ENCODE data around the gene DDR2.

DDR2 gene

GRCh38 chr1:162656266-162656665, 24.0 kb downstream of the DDR2 start:
- no peak overlapping the region for H3K27ac ChIP-seq (ENCODE audit: low read depth, low read length, severe bottlenecking)
- no peaks in the 10 kb centered on the region for H3K9me3 ChIP-seq (ENCODE audit: control insufficient read depth, low read length)
- no peak overlapping the region for H3K4me3 ChIP-seq (ENCODE audit: extremely low read depth, insufficient read depth, low read length, poor library complexity, severe bottlenecking)
- peaks cover 7% of the 10 kb centered on the region for H3K4me1 ChIP-seq (ENCODE audit: control insufficient read depth, insufficient read depth, low read length, poor library complexity, severe bottlenecking)
- H3K36me3 ChIP-seq (ENCODE audit: control insufficient read depth, insufficient read depth, low read length), result no peaks in the 10 kb centered on the region
- no CpG with 5 or more reads among the region's 1 CpG for WGBS, 2 experiments (ENCODE audit: insufficient coverage in 2 of 2)

DNA sequence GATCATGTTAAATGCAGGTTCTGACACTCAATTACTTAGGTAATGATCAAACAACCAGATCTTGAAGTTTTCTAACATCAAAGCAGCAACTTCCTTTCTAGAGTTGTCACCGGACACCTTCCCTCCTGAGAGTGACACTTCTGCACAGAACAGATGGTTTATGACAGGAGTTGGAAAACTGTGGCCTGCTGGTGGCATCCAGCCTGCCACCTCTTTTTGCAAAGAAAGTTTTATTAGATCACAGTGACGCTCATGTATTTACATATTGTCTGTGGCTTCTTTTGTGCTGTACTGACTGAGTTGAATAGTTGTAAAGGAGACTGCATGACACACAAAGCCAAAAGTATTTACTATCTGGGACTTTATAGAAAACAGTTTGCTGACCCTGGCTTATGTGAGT, 28.3 kb downstream of the DDR2 start:
- no peak overlapping the region for H3K27ac ChIP-seq (ENCODE audit: low read depth, low read length, severe bottlenecking)

DNA sequence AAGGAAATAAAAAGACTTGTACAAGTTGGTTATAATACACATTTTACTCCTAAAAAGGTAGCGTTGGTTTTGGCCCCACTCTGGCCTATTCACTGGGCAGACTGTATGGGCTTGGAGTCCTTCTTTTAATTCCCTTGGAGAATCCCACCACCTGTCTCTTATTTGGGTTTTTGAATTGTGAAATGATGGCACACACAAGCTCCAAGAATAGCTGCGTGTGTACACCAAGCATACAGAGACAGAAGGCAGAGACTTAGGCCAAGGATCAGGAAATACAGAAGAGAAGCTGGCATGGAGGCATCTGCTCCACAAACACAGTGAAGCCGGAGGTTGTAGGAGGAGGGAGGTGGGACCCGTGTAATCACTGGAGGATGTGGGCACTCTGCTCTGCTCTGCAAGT, 29.1 kb downstream of the DDR2 start:
- no peaks in the 10 kb centered on the region for H3K9me3 ChIP-seq (ENCODE audit: control insufficient read depth, low read length)
- peaks cover 5% of the 10 kb centered on the region for H3K4me1 ChIP-seq (ENCODE audit: control insufficient read depth, insufficient read depth, low read length, poor library complexity, severe bottlenecking)
- H3K4me3 ChIP-seq (ENCODE audit: extremely low read depth, insufficient read depth, low read length, poor library complexity, severe bottlenecking), result no peak overlapping the region
- H3K27ac ChIP-seq (ENCODE audit: low read depth, low read length, severe bottlenecking), result no peak overlapping the region
- no peaks in the 10 kb centered on the region for H3K36me3 ChIP-seq (ENCODE audit: control insufficient read depth, insufficient read depth, low read length)
- WGBS, 2 experiments (ENCODE audit: insufficient coverage in 2 of 2), result 100% methylated on average over 3 of the region's 4 CpGs

More for the DNA sequence above, 28.3 kb downstream of the DDR2 start:
- Histone ChIP-seq H3K9me3 (ENCODE audit: control insufficient read depth, low read length) (no peaks in the 10 kb centered on the region), H3K4me1 (ENCODE audit: control insufficient read depth, insufficient read depth, low read length, poor library complexity, severe bottlenecking) (peaks cover 11% of the 10 kb centered on the region), H3K36me3 (ENCODE audit: control insufficient read depth, insufficient read depth, low read length) (no peaks in the 10 kb centered on the region), H3K4me3 (ENCODE audit: extremely low read depth, insufficient read depth, low read length, poor library complexity, severe bottlenecking) (no peak overlapping the region)
- 60 to 100% methylated on average over 1 to 2 of the region's 2 CpGs for WGBS, 2 experiments (ENCODE audit: insufficient coverage in 2 of 2)

GRCh38 chr1:162662013-162662412, 29.7 kb downstream of the DDR2 start:
- Histone ChIP-seq H3K4me3 (ENCODE audit: extremely low read depth, insufficient read depth, low read length, poor library complexity, severe bottlenecking) (no peak overlapping the region), H3K27ac (ENCODE audit: low read depth, low read length, severe bottlenecking) (no peak overlapping the region), H3K4me1 (ENCODE audit: control insufficient read depth, insufficient read depth, low read length, poor library complexity, severe bottlenecking) (peaks cover 4% of the 10 kb centered on the region), H3K36me3 (ENCODE audit: control insufficient read depth, insufficient read depth, low read length) (no peaks in the 10 kb centered on the region), H3K9me3 (ENCODE audit: control insufficient read depth, low read length) (no peaks in the 10 kb centered on the region)

DNA sequence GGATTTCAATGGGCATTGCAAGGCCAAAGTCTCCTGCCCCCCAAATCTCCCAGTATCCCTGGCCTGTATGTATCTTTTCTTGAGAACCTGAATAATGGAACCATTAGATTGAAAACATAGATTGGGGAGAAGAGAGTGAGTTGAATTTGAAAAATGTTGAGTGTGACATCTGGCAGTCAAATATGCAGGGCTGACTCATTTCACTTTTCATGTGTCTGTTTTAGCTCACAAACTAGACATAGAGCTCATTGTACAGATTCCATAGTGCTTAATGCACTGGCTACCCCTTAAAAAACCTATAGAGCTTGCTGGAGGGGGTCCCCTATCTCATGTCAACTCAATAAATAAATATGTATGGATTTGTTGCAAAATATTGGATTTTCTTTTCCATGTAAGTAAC, 30.8 kb downstream of the DDR2 start:
- no peak overlapping the region for H3K4me3 ChIP-seq (ENCODE audit: extremely low read depth, insufficient read depth, low read length, poor library complexity, severe bottlenecking)
- H3K27ac ChIP-seq (ENCODE audit: low read depth, low read length, severe bottlenecking), result peak overlapping the region; percentile 99
- H3K36me3 ChIP-seq (ENCODE audit: control insufficient read depth, insufficient read depth, low read length), result no peaks in the 10 kb centered on the region
- H3K4me1 ChIP-seq (ENCODE audit: control insufficient read depth, insufficient read depth, low read length, poor library complexity, severe bottlenecking), result peaks cover 4% of the 10 kb centered on the region
- H3K9me3 ChIP-seq (ENCODE audit: control insufficient read depth, low read length), result no peaks in the 10 kb centered on the region

DNA sequence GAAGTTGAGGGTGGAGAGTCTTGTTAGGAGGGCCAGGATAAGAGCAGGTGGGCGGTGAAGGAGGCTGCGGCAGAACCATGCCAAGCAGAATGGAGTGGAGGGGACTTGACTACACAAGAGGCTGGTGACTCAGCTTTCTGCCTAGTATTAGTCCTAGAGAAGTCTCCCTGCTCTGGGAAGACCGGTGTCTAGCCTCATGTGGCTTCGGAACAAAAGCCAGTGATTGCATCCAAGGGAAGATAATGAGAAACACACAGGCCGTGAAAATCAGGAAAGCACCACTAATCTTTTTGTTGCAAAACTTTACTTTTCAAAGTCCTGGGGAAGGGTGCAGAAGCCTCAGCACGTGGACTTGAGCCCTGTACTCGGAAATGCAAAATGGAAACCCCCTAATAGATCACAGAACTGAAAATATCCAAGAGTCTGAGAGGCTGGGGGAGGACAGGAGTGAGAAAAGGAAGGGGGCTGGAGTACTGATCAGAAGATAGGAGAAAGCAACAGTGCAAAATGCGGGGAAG, 31.4 kb downstream of the DDR2 start:
- Histone ChIP-seq H3K36me3 (ENCODE audit: control insufficient read depth, insufficient read depth, low read length) (no peaks in the 10 kb centered on the region), H3K27ac (ENCODE audit: low read depth, low read length, severe bottlenecking) (peak overlapping the region; percentile 99)

DNA sequence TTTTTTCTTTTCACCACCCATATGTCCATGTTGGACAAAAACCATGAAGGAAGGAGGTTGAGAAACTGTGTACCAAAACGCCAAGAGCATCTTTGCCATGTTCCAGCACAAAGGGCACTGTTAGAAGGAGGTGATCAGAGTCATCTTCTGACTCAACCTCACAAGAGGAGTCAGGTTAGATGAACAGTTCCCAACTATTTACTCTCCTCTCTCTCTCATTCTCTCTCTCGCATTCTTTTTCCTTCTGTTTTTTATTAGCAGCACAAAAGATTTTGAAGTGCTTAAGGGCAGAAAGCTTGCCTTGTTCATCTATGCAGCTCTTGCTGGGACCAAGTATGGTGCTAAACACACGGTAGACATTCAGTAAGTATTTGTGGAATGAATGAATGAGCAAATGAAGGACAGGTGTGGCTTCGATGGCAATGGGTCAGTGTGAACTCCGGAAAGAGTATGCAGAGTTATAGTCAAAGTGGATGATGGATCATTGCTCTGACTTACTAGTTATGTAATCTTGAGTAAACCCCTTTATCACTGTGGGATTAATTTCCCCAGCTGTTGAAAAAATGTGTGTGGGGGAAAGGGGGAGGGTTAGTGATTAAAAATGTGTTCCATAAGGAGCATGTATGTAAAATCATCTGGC, 33.9 kb downstream of the DDR2 start:
- Histone ChIP-seq H3K27ac (ENCODE audit: low read depth, low read length, severe bottlenecking) (no peak overlapping the region), H3K4me3 (ENCODE audit: extremely low read depth, insufficient read depth, low read length, poor library complexity, severe bottlenecking) (no peak overlapping the region), H3K4me1 (ENCODE audit: control insufficient read depth, insufficient read depth, low read length, poor library complexity, severe bottlenecking) (peaks cover 4% of the 10 kb centered on the region), H3K9me3 (ENCODE audit: control insufficient read depth, low read length) (no peaks in the 10 kb centered on the region), H3K36me3 (ENCODE audit: control insufficient read depth, insufficient read depth, low read length) (no peaks in the 10 kb centered on the region)
- 96 to 98% methylated on average over 3 of the region's 5 CpGs for WGBS, 2 experiments (ENCODE audit: insufficient coverage in 2 of 2)

More for the DNA sequence above, 31.4 kb downstream of the DDR2 start:
- peaks cover 4% of the 10 kb centered on the region for H3K4me1 ChIP-seq (ENCODE audit: control insufficient read depth, insufficient read depth, low read length, poor library complexity, severe bottlenecking)
- no peak overlapping the region for H3K4me3 ChIP-seq (ENCODE audit: extremely low read depth, insufficient read depth, low read length, poor library complexity, severe bottlenecking)
- 69 to 70% methylated on average over 4 to 5 of the region's 8 CpGs for WGBS, 2 experiments (ENCODE audit: insufficient coverage in 2 of 2)
- no peaks in the 10 kb centered on the region for H3K9me3 ChIP-seq (ENCODE audit: control insufficient read depth, low read length)

DNA sequence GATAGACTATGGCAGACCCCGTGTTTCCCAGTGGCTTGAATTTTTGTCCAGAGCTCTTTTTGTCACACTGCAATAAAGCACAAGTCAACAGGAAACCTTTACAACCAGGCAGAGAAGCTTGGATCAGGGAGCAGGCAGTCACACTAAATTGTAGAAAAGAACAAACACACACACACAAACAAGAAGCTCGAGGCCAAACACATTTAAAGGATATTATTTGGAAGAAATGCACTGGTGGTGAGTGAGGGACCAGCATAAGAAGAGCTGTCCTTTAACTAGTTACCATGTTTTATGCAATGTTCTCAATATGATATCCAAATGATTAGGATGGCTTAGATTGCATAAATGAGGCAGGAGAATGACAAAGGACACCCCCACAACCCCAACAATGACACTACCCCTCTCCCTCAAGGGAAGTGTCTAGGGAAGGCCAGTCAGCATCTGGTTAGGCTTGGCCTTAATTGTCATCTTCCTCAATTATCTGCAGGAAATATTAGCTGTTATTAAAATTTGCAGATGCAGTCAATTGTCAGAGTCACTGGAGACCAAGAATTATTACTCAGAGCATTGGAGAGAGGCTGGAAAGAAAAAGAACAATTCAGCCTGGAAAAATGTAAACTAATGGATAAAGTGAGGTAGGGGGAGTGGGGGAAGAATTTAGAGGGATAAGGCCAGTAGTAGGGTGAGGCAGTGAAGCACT, 35.3 kb downstream of the DDR2 start:
- Histone ChIP-seq H3K4me1 (ENCODE audit: control insufficient read depth, insufficient read depth, low read length, poor library complexity, severe bottlenecking) (no peaks in the 10 kb centered on the region), H3K27ac (ENCODE audit: low read depth, low read length, severe bottlenecking) (no peak overlapping the region), H3K4me3 (ENCODE audit: extremely low read depth, insufficient read depth, low read length, poor library complexity, severe bottlenecking) (no peak overlapping the region), H3K9me3 (ENCODE audit: control insufficient read depth, low read length) (no peaks in the 10 kb centered on the region), H3K36me3 (ENCODE audit: control insufficient read depth, insufficient read depth, low read length) (no peaks in the 10 kb centered on the region)
- WGBS, 2 experiments (ENCODE audit: insufficient coverage in 2 of 2), result 60 to 80% methylated on average over 1 of the region's 2 CpGs

DNA sequence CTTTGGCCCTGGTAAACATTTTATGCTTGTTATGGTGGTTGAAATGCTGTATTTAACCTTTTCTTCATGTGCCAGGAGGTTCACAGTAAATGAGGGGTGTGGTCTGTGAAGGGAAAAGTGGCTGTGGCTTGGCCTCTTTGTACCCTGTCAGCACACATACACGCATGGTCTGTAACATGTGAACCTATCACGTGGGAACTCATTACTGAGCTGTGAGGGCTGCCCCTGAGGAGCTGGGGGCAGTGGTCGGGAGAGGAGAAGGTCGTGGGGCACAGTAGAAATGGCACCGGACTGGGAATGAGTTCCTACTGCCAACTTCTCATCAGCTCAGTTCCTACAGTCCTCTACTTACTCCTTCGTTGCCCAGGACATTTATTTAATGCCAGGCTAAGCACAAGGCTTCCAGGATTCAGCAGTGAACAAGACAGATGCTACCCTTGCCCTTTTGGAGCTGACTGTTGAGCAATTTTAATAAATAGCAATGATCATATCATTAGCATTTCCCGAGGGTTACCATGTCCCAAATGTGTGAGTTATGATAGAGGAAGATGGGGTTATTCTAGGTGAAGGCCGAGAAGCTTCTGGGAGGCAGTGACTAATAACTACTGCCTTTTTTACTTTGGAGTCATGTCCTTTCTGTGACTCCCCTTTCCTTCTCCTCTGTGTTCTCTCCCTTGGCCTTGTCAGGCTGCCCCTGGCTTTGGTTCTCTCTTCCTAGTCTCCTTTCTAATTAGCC, 38.8 kb downstream of the DDR2 start:
- WGBS, 2 experiments (ENCODE audit: insufficient coverage in 2 of 2), result 96% methylated on average over 3 to 7 of the region's 8 CpGs
- Histone ChIP-seq H3K9me3 (ENCODE audit: control insufficient read depth, low read length) (no peaks in the 10 kb centered on the region), H3K36me3 (ENCODE audit: control insufficient read depth, insufficient read depth, low read length) (no peaks in the 10 kb centered on the region), H3K27ac (ENCODE audit: low read depth, low read length, severe bottlenecking) (no peak overlapping the region), H3K4me3 (ENCODE audit: extremely low read depth, insufficient read depth, low read length, poor library complexity, severe bottlenecking) (no peak overlapping the region), H3K4me1 (ENCODE audit: control insufficient read depth, insufficient read depth, low read length, poor library complexity, severe bottlenecking) (peaks cover 11% of the 10 kb centered on the region)

GRCh38 chr1:162671664-162672410, 39.6 kb downstream of the DDR2 start:
- WGBS, 2 experiments (ENCODE audit: insufficient coverage in 2 of 2), result 83 to 92% methylated on average over 3 to 4 of the region's 5 CpGs
- H3K27ac ChIP-seq (ENCODE audit: low read depth, low read length, severe bottlenecking), result no peak overlapping the region
- H3K4me3 ChIP-seq (ENCODE audit: extremely low read depth, insufficient read depth, low read length, poor library complexity, severe bottlenecking), result no peak overlapping the region
- no peaks in the 10 kb centered on the region for H3K9me3 ChIP-seq (ENCODE audit: control insufficient read depth, low read length)
- H3K36me3 ChIP-seq (ENCODE audit: control insufficient read depth, insufficient read depth, low read length), result no peaks in the 10 kb centered on the region
- peaks cover 14% of the 10 kb centered on the region for H3K4me1 ChIP-seq (ENCODE audit: control insufficient read depth, insufficient read depth, low read length, poor library complexity, severe bottlenecking)

Data from mesodermal cell (in vitro differentiated cells).